Measurements from ENCODE around the gene ELP2.
"Not testable (repeated sequence)": the region's sequence is repeated elsewhere in the genome, so short reads cannot be mapped to it uniquely, and the experiment has no call there.

ELP2 gene

GRCh38 chr18:36107477-36107876 is 22.2 kb upstream of the ELP2 start:
- DNase-seq (ENCODE audit: low read depth): no peak
- TF ChIP-seq CTCF (conservative IDR thresholded peaks at IDR 0.05; ENCODE audit: low read length): no peak
- H3K4me3 ChIP-seq (ENCODE audit: low read length): no peak overlapping the region

- TF ChIP-seq CTCF (conservative IDR thresholded peaks at IDR 0.05; ENCODE audit: low read length): no peak
- H3K4me3 ChIP-seq (ENCODE audit: low read length): no peak overlapping the region
- no peak for DNase-seq (ENCODE audit: low read depth)
Measured at GRCh38 chr18:36108196-36108595, 21.5 kb upstream of the ELP2 start.

- H3K4me3 ChIP-seq (ENCODE audit: low read length): no peak overlapping the region
- no peak for DNase-seq (ENCODE audit: low read depth)
- no peak for TF ChIP-seq CTCF (conservative IDR thresholded peaks at IDR 0.05; ENCODE audit: low read length)
Measured at GRCh38 chr18:36108601-36109000, 21.1 kb upstream of the ELP2 start.

- no peak for DNase-seq (ENCODE audit: low read depth)
- H3K4me3 ChIP-seq (ENCODE audit: low read length): no peak overlapping the region
- TF ChIP-seq CTCF (conservative IDR thresholded peaks at IDR 0.05; ENCODE audit: low read length): no peak
Measured at GRCh38 chr18:36109737-36110136, 20.0 kb upstream of the ELP2 start.

GRCh38 chr18:36112302-36112701 is 17.4 kb upstream of the ELP2 start:
- TF ChIP-seq CTCF (conservative IDR thresholded peaks at IDR 0.05; ENCODE audit: low read length): no peak
- no peak for DNase-seq (ENCODE audit: low read depth)
- H3K4me3 ChIP-seq (ENCODE audit: low read length): no peak overlapping the region

- no peak for DNase-seq (ENCODE audit: low read depth)
- no peak for TF ChIP-seq CTCF (conservative IDR thresholded peaks at IDR 0.05; ENCODE audit: low read length)
- H3K4me3 ChIP-seq (ENCODE audit: low read length): no peak overlapping the region
Measured at GRCh38 chr18:36114251-36114650, 15.4 kb upstream of the ELP2 start.

- DNase-seq (ENCODE audit: low read depth): no peak
- H3K4me3 ChIP-seq (ENCODE audit: low read length): no peak overlapping the region
- no peak for TF ChIP-seq CTCF (conservative IDR thresholded peaks at IDR 0.05; ENCODE audit: low read length)
Measured at GRCh38 chr18:36114738-36115137, 15.0 kb upstream of the ELP2 start.

GRCh38 chr18:36116771-36117170 is 12.9 kb upstream of the ELP2 start:
- not testable (repeated sequence) for DNase-seq (ENCODE audit: low read depth); H3K4me3 ChIP-seq (ENCODE audit: low read length)

Measured in AG10803 (cell line).